ENCODE measurements around the gene GALNTL6. TPM values are rescaled to one million over a fixed set of nuclear protein-coding genes. Genes with fewer than 3 reads are reported as not detected.

GALNTL6 gene
- total RNA-seq, 1 donor: not detected

GRCh38 chr4:172068506-172068905 lies 255.3 kb downstream of the GALNTL6 start:
- H3K4me3 ChIP-seq (ENCODE audit: low read depth, low read length): no peak overlapping the region
- DNase-seq (ENCODE audit: low read depth): no peak
- TF ChIP-seq, protein P1, sequence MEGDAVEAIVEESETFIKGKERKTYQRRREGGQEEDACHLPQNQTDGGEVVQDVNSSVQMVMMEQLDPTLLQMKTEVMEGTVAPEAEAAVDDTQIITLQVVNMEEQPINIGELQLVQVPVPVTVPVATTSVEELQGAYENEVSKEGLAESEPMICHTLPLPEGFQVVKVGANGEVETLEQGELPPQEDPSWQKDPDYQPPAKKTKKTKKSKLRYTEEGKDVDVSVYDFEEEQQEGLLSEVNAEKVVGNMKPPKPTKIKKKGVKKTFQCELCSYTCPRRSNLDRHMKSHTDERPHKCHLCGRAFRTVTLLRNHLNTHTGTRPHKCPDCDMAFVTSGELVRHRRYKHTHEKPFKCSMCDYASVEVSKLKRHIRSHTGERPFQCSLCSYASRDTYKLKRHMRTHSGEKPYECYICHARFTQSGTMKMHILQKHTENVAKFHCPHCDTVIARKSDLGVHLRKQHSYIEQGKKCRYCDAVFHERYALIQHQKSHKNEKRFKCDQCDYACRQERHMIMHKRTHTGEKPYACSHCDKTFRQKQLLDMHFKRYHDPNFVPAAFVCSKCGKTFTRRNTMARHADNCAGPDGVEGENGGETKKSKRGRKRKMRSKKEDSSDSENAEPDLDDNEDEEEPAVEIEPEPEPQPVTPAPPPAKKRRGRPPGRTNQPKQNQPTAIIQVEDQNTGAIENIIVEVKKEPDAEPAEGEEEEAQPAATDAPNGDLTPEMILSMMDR (IDR thresholded peaks at IDR 0.05; ENCODE audit: insufficient read depth, low read length): no peak

- no peak overlapping the region for H3K4me3 ChIP-seq (ENCODE audit: low read depth, low read length)
- DNase-seq (ENCODE audit: low read depth): no peak
- TF ChIP-seq, protein P1 (IDR thresholded peaks at IDR 0.05; ENCODE audit: insufficient read depth, low read length): no peak
Measured at GRCh38 chr4:172073590-172073989, 260.4 kb downstream of the GALNTL6 start.

DNA sequence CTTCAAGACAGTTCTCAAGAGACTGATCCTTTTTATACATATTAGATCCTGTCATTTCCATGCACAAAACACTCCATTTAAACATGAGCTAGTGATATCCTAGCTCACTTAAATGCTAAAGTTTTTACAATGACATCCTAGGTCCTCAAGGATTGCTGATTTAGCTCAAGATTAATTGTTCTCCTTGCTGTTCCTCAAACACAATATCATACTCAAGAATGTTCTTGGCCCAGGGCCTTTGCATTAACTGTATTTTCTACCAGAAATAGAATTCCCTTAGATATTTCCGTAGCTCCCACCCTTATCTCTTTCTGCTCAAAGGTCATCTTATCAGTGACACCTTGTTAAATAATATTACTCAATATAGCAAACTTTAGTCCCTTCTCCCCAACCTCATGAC lies 270.1 kb downstream of the GALNTL6 start:
- DNase-seq (ENCODE audit: low read depth): no peak
- TF ChIP-seq, protein P1 (IDR thresholded peaks at IDR 0.05; ENCODE audit: insufficient read depth, low read length): no peak
- H3K4me3 ChIP-seq (ENCODE audit: low read depth, low read length): no peak overlapping the region

DNA sequence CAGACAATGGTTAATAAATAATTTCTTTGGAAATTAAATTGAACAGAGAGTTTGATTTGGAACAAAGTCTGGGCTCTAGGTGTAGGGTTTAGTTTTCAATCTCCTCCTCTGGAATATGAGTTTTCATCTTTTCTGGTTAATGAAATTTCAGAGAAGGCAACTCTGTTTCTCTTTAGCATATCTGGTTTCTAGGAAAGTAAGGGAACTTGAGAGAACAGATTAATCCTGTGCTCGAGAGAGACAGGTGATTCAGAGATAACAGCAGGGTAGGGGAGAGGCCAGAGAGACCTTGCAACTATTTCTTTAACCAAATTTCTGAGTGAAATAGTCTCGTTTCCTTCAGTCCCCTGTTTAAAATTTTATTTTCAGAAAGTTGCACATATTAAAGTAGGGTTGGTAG lies 275.4 kb downstream of the GALNTL6 start:
- DNase-seq (ENCODE audit: low read depth): no peak
- TF ChIP-seq, protein P1 (IDR thresholded peaks at IDR 0.05; ENCODE audit: insufficient read depth, low read length): no peak
- H3K4me3 ChIP-seq (ENCODE audit: low read depth, low read length): no peak overlapping the region

DNA sequence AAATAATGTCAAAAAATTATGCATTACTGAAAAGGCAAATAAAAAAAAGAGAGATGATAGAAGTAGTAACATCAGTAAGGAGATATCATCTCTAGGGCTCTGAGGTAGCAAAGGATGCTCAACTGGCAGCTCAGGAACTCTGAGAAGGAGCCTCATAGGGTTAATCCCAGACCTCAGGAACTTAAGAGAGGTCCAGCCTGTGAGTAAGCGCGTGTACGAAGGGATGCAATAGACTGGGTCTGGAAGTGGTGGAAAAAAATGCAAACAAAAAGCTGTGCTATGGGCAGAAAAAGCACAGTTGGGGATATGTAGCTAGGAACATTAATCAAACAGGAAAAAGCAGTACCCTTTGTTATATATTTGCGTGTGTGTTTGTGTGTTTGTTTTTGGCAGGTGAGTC lies 282.0 kb downstream of the GALNTL6 start:
- DNase-seq (ENCODE audit: low read depth): no peak
- TF ChIP-seq, protein P1 (IDR thresholded peaks at IDR 0.05; ENCODE audit: insufficient read depth, low read length): no peak
- no peak overlapping the region for H3K4me3 ChIP-seq (ENCODE audit: low read depth, low read length)

DNA sequence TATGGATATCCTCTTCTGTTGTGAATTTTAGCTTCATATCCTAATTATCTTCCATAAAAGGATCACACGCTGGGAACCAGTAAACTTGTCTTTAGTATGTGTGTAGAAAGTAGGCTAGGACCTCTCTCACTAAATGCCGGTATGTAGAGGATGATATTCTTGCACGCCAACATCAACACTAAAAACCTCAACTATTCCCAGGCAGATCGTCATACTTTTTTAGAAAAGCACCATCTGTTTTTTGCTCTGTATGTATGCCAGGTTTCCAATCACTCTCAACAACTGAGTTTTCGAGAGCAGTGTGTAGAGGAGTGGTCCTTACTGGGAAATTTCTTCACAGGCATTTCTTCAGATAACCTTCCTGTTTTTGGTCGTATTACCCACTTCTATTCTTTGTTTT lies 283.6 kb downstream of the GALNTL6 start:
- no peak for DNase-seq (ENCODE audit: low read depth)
- TF ChIP-seq, protein P1 (IDR thresholded peaks at IDR 0.05; ENCODE audit: insufficient read depth, low read length): no peak
- no peak overlapping the region for H3K4me3 ChIP-seq (ENCODE audit: low read depth, low read length)

GRCh38 chr4:172099376-172099775 lies 286.2 kb downstream of the GALNTL6 start:
- no peak for DNase-seq (ENCODE audit: low read depth)
- H3K4me3 ChIP-seq (ENCODE audit: low read depth, low read length): no peak overlapping the region
- TF ChIP-seq, protein P1 (IDR thresholded peaks at IDR 0.05; ENCODE audit: insufficient read depth, low read length): no peak
